ENCODE results near the gene EID2. TPM values are rescaled to one million over a fixed set of nuclear protein-coding genes. Genes with fewer than 3 reads are reported as not detected.

Gene EID2
- total RNA-seq, 3 donors from 2014 or later: 7.0 to 14.7 (median 9.6) TPM

- DNase-seq (no peak), ATAC-seq (no peak)
- H3K4me3 ChIP-seq: no peak overlapping the region
- H3K4me1 ChIP-seq (ENCODE audit: low read depth): peaks cover 3% of the 10 kb centered on the region
- H3K36me3 ChIP-seq (ENCODE audit: low read depth): no peaks in the 10 kb centered on the region
- TF ChIP-seq CTCF (IDR thresholded peaks at IDR 0.05): no peak
- intact Hi-C loops (cut with DNase I, micrococcal nuclease): no loop called here
- no peaks in the 10 kb centered on the region for H3K9me3 ChIP-seq
These were observed 15.9 kb upstream of the EID2 start for GRCh38 chr19:39555883-39556282.

GRCh38 chr19:39554701-39555311, 14.8 kb upstream of the EID2 start:
- ATAC-seq (no peak), DNase-seq (no peak)
- no peak overlapping the region for H3K4me3 ChIP-seq
- H3K36me3 ChIP-seq (ENCODE audit: low read depth): no peaks in the 10 kb centered on the region
- H3K4me1 ChIP-seq (ENCODE audit: low read depth): peaks cover 3% of the 10 kb centered on the region
- TF ChIP-seq CTCF (IDR thresholded peaks at IDR 0.05): no peak
- intact Hi-C loops (cut with DNase I, micrococcal nuclease): loop anchor here (5.0 kb wide), 2 partner anchors 117 to 212 kb away; no protein-coding TSS in a partner anchor
- no peaks in the 10 kb centered on the region for H3K9me3 ChIP-seq

GRCh38 chr19:39553082-39553652, 13.2 kb upstream of the EID2 start:
- intact Hi-C loops (cut with DNase I, micrococcal nuclease): loop anchor here (5.0 kb wide), 2 partner anchors 119 to 214 kb away; no protein-coding TSS in a partner anchor
- Histone ChIP-seq H3K36me3 (ENCODE audit: low read depth) (no peaks in the 10 kb centered on the region), H3K4me3 (no peak overlapping the region), H3K9me3 (no peaks in the 10 kb centered on the region), H3K4me1 (ENCODE audit: low read depth) (peaks cover 3% of the 10 kb centered on the region)
- no peak for TF ChIP-seq CTCF (IDR thresholded peaks at IDR 0.05)
- ATAC-seq (no peak), DNase-seq (no peak)

- no peaks in the 10 kb centered on the region for H3K36me3 ChIP-seq (ENCODE audit: low read depth)
- H3K4me3 ChIP-seq: no peak overlapping the region
- intact Hi-C loops (cut with DNase I, micrococcal nuclease): loop anchor here (5.0 kb wide), 2 partner anchors 122 to 217 kb away; no protein-coding TSS in a partner anchor
- TF ChIP-seq CTCF (IDR thresholded peaks at IDR 0.05): no peak
- H3K9me3 ChIP-seq: no peaks in the 10 kb centered on the region
- DNase-seq: no peak
- no peak for ATAC-seq
- no peaks in the 10 kb centered on the region for H3K4me1 ChIP-seq (ENCODE audit: low read depth)
These were observed 10.2 kb upstream of the EID2 start for GRCh38 chr19:39550197-39550596.

- Histone ChIP-seq H3K4me1 (ENCODE audit: low read depth) (no peaks in the 10 kb centered on the region), H3K4me3 (no peak overlapping the region), H3K36me3 (ENCODE audit: low read depth) (no peaks in the 10 kb centered on the region), H3K9me3 (no peaks in the 10 kb centered on the region)
- ATAC-seq: peak; percentile 51
- no peak for TF ChIP-seq CTCF (IDR thresholded peaks at IDR 0.05)
- intact Hi-C loops (cut with DNase I, micrococcal nuclease): no loop called here
- DNase-seq: no peak
These were observed 6.6 kb upstream of the EID2 start for GRCh38 chr19:39546599-39546998.

Measured in mucosa of descending colon (tissue), 3 donors.